BLaER1 treated with 17β-estradiol and CSF1 and Interleukin-3, amounts not matched to agents 10 nM and 100 nM (cell line): ENCODE data around the gene NAALADL2.
A peak's percentile ranks its signal among the peaks of the same experiment; 100 is the strongest.

Experiments used
- H3K27ac ChIP-seq, 11 experiments: shearing (Covaris generic); formaldehyde crosslinking; 2 replicates each; pipeline ENCODE4 v1.8.1; 2022
- H3K27me3 ChIP-seq, 11 experiments: shearing (Covaris generic); formaldehyde crosslinking; 2 replicates each; pipeline ENCODE4 v1.8.1; 2022
- H3K36me3 ChIP-seq, 11 experiments: shearing (Covaris generic); formaldehyde crosslinking; 2 replicates each; pipeline ENCODE4 v1.8.1; 2022
- H3K4me1 ChIP-seq, 10 experiments: shearing (Covaris generic); formaldehyde crosslinking; 2 replicates each; pipeline ENCODE4 v1.8.1; 2022
- H3K4me2 ChIP-seq, 11 experiments: shearing (Covaris generic); formaldehyde crosslinking; 2 replicates each; pipeline ENCODE4 v1.8.1; 2022
- H3K4me3 ChIP-seq, 10 experiments: shearing (Covaris generic); formaldehyde crosslinking; 2 replicates each; pipeline ENCODE4 v1.8.1; 2022
- H3K9ac ChIP-seq, 11 experiments: shearing (Covaris generic); formaldehyde crosslinking; 2 replicates each; pipeline ENCODE4 v1.8.1; 2022
- H3K9me3 ChIP-seq, 11 experiments: shearing (Covaris generic); formaldehyde crosslinking; replicated peaks in 1 of 11; 2 replicates each; pipeline ENCODE4 v1.8.1; 2022
- H4K20me1 ChIP-seq, 11 experiments: shearing (Covaris generic); formaldehyde crosslinking; 2 replicates each; pipeline ENCODE4 v1.8.1; 2022
- Cebpa-rat ChIP-seq, 11 experiments: shearing (Covaris generic); IDR thresholded peaks; 2 replicates each; pipeline ENCODE4 v1.8.1; 2022

Gene NAALADL2

DNA sequence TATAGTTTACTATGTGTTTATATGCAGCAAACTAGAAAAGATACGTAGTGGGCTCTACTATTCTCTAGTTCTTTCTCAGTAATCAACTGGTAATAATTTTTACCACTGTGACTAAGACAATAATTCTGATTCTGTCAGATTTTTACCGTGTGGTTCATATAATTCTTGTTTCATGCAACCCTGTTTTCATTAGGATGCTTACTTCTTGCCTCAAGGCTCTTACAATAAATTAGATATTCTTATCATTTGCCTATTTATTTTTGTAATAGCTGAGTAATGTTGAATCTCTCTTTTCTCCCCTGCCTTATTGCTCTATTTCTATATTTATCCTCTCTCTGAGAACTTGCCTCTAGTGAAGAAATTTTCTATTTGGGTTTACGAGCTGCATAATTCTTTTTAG lies 524.7 kb downstream of the NAALADL2 start:
- no peaks in the 10 kb centered on the region; a peak in 1 of 20 replicates for H3K4me1 ChIP-seq
- no peak overlapping the region for H3K9ac ChIP-seq
- no peak overlapping the region for H3K27ac ChIP-seq
- H3K36me3 ChIP-seq = no peaks in the 10 kb centered on the region
- no peak overlapping the region for H3K4me3 ChIP-seq
- H3K27me3 ChIP-seq = no peaks in the 10 kb centered on the region
- peaks cover 0 to 19% (median 0%) of the 10 kb centered on the region in 11 experiments; a peak in 4 of 22 replicates for H3K9me3 ChIP-seq
- no peaks in the 10 kb centered on the region for H4K20me1 ChIP-seq
- H3K4me2 ChIP-seq = peak overlapping the region in 1 of 11 experiments; percentile 2; a peak in 1 of 22 replicates
- TF ChIP-seq Cebpa-rat (IDR thresholded peaks at IDR 0.05) = no peak

DNA sequence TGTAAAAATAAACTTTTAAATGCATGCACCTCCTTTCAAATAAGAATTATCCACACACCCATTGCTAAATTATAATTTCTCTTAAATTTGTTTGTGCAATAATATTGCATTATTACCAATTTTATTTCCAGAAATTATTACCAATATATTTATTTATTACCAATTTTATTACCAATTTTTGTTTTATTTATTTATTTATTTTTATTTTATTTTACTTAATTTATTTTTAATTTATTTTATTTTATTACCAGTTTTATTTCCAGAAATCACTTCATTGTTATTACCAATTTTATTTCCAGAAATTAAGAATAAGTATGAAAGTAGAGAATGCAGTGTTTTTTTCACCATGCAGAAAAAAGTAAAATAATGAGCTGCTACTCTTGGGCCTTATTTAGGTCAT lies 525.4 kb downstream of the NAALADL2 start:
- H3K4me3 ChIP-seq = no peak overlapping the region
- H3K27ac ChIP-seq = no peak overlapping the region
- TF ChIP-seq Cebpa-rat (IDR thresholded peaks at IDR 0.05) = no peak
- H3K9me3 ChIP-seq = peaks cover 0 to 19% (median 0%) of the 10 kb centered on the region in 11 experiments; a peak in 4 of 22 replicates
- H3K27me3 ChIP-seq = no peaks in the 10 kb centered on the region
- no peaks in the 10 kb centered on the region for H3K36me3 ChIP-seq
- H3K9ac ChIP-seq = no peak overlapping the region
- H3K4me2 ChIP-seq = no peak overlapping the region
- peaks cover 0 to 4% (median under 1%) of the 10 kb centered on the region in 10 experiments; a peak in 10 of 20 replicates for H3K4me1 ChIP-seq
- no peaks in the 10 kb centered on the region for H4K20me1 ChIP-seq

DNA sequence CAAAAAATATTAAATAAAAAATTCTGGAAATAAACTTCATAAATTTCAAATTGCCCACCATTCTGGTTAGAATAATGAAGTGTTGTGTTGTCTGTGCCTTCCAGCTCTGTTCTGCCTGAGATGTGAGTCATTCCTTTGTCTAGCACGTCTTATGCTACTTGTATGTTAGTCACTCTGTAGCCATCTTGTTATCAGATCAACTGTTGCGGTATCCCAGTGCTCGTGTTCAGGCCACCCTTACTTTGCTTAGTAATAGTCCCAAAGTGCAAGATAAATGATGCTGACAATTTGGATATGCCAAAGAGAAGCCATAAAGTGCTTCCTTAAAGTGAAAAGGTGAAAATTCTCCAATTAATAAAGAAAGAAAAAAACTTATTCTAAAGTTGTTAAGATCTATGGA lies 527.5 kb downstream of the NAALADL2 start:
- no peak overlapping the region for H3K4me2 ChIP-seq
- H3K9ac ChIP-seq = no peak overlapping the region
- no peak for TF ChIP-seq Cebpa-rat (IDR thresholded peaks at IDR 0.05)
- H3K27me3 ChIP-seq = no peaks in the 10 kb centered on the region
- H3K4me3 ChIP-seq = no peak overlapping the region
- no peaks in the 10 kb centered on the region for H4K20me1 ChIP-seq
- H3K4me1 ChIP-seq = peaks cover 12 to 25% (median 19%) of the 10 kb centered on the region in 10 experiments
- no peak overlapping the region for H3K27ac ChIP-seq
- H3K36me3 ChIP-seq = no peaks in the 10 kb centered on the region
- peaks cover 0 to 19% (median 0%) of the 10 kb centered on the region in 11 experiments; a peak in 4 of 22 replicates for H3K9me3 ChIP-seq

DNA sequence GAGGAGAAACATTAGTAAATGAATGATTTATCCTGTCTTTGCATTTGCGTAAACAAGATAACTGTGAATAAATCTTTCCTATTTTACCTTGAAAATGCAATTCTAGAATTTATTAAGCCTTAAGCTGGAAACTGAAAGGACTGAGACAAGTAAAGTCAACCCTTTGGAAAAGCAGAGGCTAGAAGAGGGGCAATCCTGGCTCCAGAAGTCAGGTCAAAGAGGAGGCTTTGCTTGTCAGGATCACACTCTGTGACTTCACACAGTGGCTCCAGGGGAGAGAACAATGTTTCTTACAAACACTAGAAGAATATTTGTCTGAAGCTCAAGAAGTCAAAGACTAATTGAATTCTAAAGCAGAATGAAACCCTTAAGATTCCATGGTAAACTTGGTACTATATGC lies 530.4 kb downstream of the NAALADL2 start:
- Histone ChIP-seq H3K4me3 (no peak overlapping the region), H3K9ac (no peak overlapping the region), H3K27me3 (no peaks in the 10 kb centered on the region), H3K4me2 (peak overlapping the region in 4 of 11 experiments; percentile 50 to 71 (median 59); a peak in 9 of 22 replicates), H4K20me1 (no peaks in the 10 kb centered on the region), H3K9me3 (peaks cover 0 to 29% (median 13%) of the 10 kb centered on the region in 11 experiments; a peak in 8 of 22 replicates), H3K4me1 (peaks cover 12 to 38% (median 26%) of the 10 kb centered on the region in 10 experiments), H3K36me3 (no peaks in the 10 kb centered on the region), H3K27ac (no peak overlapping the region)
- no peak for TF ChIP-seq Cebpa-rat (IDR thresholded peaks at IDR 0.05)

DNA sequence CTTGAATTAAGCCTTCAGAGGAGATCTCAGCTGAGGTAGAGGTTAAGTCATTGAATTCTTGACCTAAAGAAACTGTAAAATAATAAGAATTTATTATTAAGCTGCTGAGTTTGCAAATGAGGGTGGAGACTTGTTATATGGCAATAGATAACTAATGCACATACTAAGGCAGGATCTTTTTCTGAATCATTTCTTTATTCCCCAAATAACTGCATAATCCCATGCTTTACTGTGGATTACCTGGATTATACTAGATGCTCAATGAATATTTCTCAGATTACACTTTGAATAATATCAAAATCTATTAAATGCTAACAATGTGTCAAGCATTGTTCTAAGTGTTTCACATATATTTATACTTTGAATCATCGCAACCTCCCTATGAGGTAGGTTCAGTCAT lies 532.5 kb downstream of the NAALADL2 start:
- TF ChIP-seq Cebpa-rat (IDR thresholded peaks at IDR 0.05) = no peak
- H3K9ac ChIP-seq = no peak overlapping the region
- peaks cover 3 to 42% (median 23%) of the 10 kb centered on the region in 11 experiments; a peak in 20 of 22 replicates for H3K9me3 ChIP-seq
- H3K4me2 ChIP-seq = peak overlapping the region in 10 of 11 experiments; percentile 33 to 73 (median 52); a peak in 17 of 22 replicates
- peaks cover 12 to 38% (median 26%) of the 10 kb centered on the region in 10 experiments for H3K4me1 ChIP-seq
- no peaks in the 10 kb centered on the region for H4K20me1 ChIP-seq
- no peaks in the 10 kb centered on the region for H3K27me3 ChIP-seq
- H3K36me3 ChIP-seq = 0 out of 22 replicates have a peak, but pooled peaks cover 0 to 2% (median 0%) of the 10 kb centered on the region in 11 experiments
- H3K4me3 ChIP-seq = no peak overlapping the region
- H3K27ac ChIP-seq = peak overlapping the region in 3 of 11 experiments; percentile 30 to 42 (median 37); a peak in 2 of 22 replicates

DNA sequence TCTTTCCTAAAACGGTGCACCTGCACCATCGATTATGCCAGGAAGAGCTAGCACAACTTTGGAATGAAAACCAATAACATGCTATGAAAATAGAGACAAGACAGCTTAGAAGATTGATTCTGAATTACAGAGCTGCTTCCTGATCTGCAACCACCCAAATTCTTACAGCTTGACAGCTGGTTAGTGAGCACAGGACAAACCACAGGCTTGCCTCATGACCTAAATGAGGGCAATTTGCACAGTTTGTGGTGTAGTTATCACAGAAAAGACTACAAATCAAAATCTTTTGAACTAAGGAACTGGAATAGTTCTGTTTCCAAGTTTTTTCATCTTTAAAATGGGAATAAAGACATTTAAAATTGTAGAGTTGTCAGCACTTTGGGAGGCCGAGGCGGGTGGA lies 533.5 kb downstream of the NAALADL2 start:
- Histone ChIP-seq H3K27ac (no peak overlapping the region; a peak in 1 of 22 replicates), H3K9me3 (peaks cover 7 to 40% (median 23%) of the 10 kb centered on the region in 11 experiments; a peak in 20 of 22 replicates), H3K27me3 (no peaks in the 10 kb centered on the region), H4K20me1 (no peaks in the 10 kb centered on the region), H3K36me3 (0 out of 22 replicates have a peak, but pooled peaks cover 0 to 4% (median 0%) of the 10 kb centered on the region in 11 experiments), H3K4me2 (peak overlapping the region in 5 of 11 experiments; percentile 14 to 50 (median 26); a peak in 8 of 22 replicates), H3K4me1 (peaks cover 12 to 45% (median 31%) of the 10 kb centered on the region in 10 experiments), H3K9ac (no peak overlapping the region), H3K4me3 (no peak overlapping the region)
- TF ChIP-seq Cebpa-rat (IDR thresholded peaks at IDR 0.05) = peak in 2 of 11 experiments; percentile 10 to 44; a peak in 1 of 22 replicates

DNA sequence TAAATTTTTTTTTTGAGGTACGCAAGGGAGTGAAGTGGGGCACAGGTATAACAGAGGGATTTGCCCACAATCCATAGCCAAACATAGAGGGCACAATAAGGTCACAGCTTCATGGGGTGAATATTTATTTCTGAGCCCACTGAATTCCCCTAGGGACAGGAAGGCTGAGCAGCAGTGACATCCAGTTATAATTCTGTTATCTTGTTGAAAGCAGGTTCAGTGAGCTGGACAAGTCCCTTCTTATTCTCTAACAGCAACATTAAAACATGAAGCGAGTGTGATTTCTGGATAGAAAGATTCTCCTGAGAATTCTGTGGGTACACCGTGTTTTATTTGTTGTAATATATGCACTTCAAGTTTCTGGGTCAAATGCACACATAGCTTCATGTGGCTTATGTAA lies 538.2 kb downstream of the NAALADL2 start:
- H3K4me2 ChIP-seq = peak overlapping the region in 6 of 11 experiments; percentile 9 to 50 (median 34); a peak in 9 of 22 replicates
- peaks cover 0 to 21% (median 16%) of the 10 kb centered on the region in 10 experiments; a peak in 12 of 20 replicates for H3K4me1 ChIP-seq
- H3K9me3 ChIP-seq = peaks cover 7 to 41% (median 25%) of the 10 kb centered on the region in 11 experiments; a peak in 20 of 22 replicates
- H3K27me3 ChIP-seq = no peaks in the 10 kb centered on the region
- no peak for TF ChIP-seq Cebpa-rat (IDR thresholded peaks at IDR 0.05)
- H3K27ac ChIP-seq = no peak overlapping the region
- H4K20me1 ChIP-seq = no peaks in the 10 kb centered on the region
- peak overlapping the region in 1 of 11 experiments; percentile 7; a peak in 1 of 22 replicates for H3K9ac ChIP-seq
- 0 out of 22 replicates have a peak, but pooled peaks cover 0 to 4% (median 0%) of the 10 kb centered on the region in 11 experiments for H3K36me3 ChIP-seq
- H3K4me3 ChIP-seq = no peak overlapping the region

DNA sequence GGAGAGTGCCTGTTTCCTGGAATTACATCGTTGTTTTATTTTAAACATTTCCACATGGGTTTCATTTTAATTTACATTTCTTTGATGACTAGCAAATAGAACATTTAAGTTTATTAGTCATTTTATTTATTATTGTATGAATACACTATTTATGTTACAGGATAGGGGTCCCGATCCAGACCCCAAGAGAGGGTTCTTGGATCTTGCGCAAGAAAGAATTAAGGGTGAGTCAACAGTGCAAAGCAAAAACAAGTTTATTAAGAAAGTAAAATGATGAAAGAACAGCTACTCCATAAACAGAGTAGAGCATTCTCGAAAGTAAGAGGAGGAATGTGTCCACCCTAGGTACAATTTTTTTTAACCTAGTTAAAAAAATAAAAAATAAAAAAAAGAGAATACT lies 539.5 kb downstream of the NAALADL2 start:
- no peaks in the 10 kb centered on the region for H4K20me1 ChIP-seq
- 0 out of 22 replicates have a peak, but pooled peaks of 1 of the 11 experiments have one; percentile 16 for TF ChIP-seq Cebpa-rat (IDR thresholded peaks at IDR 0.05)
- H3K36me3 ChIP-seq = 0 out of 22 replicates have a peak, but pooled peaks cover 0 to 4% (median 0%) of the 10 kb centered on the region in 11 experiments
- no peaks in the 10 kb centered on the region for H3K27me3 ChIP-seq
- no peak overlapping the region for H3K4me3 ChIP-seq
- H3K4me2 ChIP-seq = no peak overlapping the region
- H3K9ac ChIP-seq = no peak overlapping the region
- peaks cover 7 to 37% (median 25%) of the 10 kb centered on the region in 11 experiments; a peak in 20 of 22 replicates for H3K9me3 ChIP-seq
- no peak overlapping the region for H3K27ac ChIP-seq
- H3K4me1 ChIP-seq = peaks cover 0 to 15% (median 11%) of the 10 kb centered on the region in 10 experiments; a peak in 10 of 20 replicates

DNA sequence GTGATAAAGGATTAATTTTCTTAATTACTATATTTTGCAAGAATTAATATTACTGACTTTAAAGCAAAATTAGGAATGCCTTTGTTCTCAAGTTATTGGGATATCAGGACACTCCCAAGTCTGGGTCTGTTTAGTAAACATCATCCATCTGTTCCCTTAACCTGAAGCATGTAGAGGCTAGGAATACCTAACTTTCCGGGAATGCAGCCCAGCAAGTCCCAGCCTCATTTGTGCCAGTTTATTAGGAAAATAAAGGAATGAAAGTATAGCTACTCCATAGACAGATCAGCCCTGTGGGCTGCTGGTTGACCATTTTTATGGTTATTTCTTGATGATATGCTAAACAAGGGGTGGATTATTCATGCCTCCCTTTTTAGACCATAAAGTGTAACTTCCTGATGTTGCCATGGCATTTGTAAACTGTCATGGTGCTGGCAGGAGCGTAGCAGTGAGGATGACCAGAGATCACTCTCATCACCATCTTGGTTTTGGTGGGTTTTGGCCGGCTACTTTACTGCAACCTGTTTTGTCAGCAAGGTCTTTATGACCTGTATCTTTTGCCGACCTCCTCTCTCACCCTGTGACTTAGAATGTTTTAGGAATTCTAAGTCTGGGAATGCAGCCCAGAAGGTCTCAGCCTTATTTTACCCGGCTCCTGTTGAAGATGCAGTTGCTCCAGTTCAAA lies 540.2 kb downstream of the NAALADL2 start:
- no peak overlapping the region for H3K4me2 ChIP-seq
- no peaks in the 10 kb centered on the region for H4K20me1 ChIP-seq
- no peak overlapping the region for H3K27ac ChIP-seq
- H3K9me3 ChIP-seq = peaks cover 7 to 33% (median 22%) of the 10 kb centered on the region in 11 experiments; a peak in 20 of 22 replicates
- H3K27me3 ChIP-seq = no peaks in the 10 kb centered on the region
- no peak overlapping the region for H3K9ac ChIP-seq
- no peak overlapping the region for H3K4me3 ChIP-seq
- TF ChIP-seq Cebpa-rat (IDR thresholded peaks at IDR 0.05) = no peak
- peaks cover 0 to 15% (median 11%) of the 10 kb centered on the region in 10 experiments; a peak in 10 of 20 replicates for H3K4me1 ChIP-seq
- H3K36me3 ChIP-seq = 0 out of 22 replicates have a peak, but pooled peaks cover 0 to 4% (median 0%) of the 10 kb centered on the region in 11 experiments
